HG03025 (cell line): ENCODE data around the gene TMEM223.
"Not testable (repeated sequence)": the region's sequence is repeated elsewhere in the genome, so short reads cannot be mapped to it uniquely, and the experiment has no call there.

ENCODE experiments used
- ATAC-seq: cut with Tn5 transposase; IDR thresholded peaks from one replicate; pipeline ENCODE4 v1.9.1; 2021; ENCODE audit warnings: mild to moderate bottlenecking, moderate library complexity; ENCODE audit not compliant: unreplicated experiment, low FRiP score

TMEM223 gene

GRCh38 chr11:62791501-62792201 lies at the start of gene TMEM223:
TSS of gene TMEM223 (minus strand) at chr11:62792006. CDS start at chr11:62791994, 12 bp downstream.
- peak; percentile 54 for ATAC-seq

- ATAC-seq = peak; percentile 12
Observed at GRCh38 chr11:62840721-62841360, 49.0 kb upstream of the TMEM223 start.

GRCh38 chr11:62839050-62839945 lies 47.5 kb upstream of the TMEM223 start, which contains the start of gene WDR74:
TSS of gene WDR74 (minus strand) at chr11:62839590. CDS start at chr11:62839570, 20 bp downstream.
- peak; percentile 35 for ATAC-seq

GRCh38 chr11:62835336-62835735 lies 43.5 kb upstream of the TMEM223 start:
- no peak for ATAC-seq

- peak; percentile 9 for ATAC-seq
Observed at GRCh38 chr11:62832336-62833234, 40.8 kb upstream of the TMEM223 start, which contains the start of gene TEX54. TSS of gene TEX54 (minus strand) at chr11:62832841.

- peak; percentile 71 for ATAC-seq
Observed at GRCh38 chr11:62831520-62832335, 39.9 kb upstream of the TMEM223 start, which contains the start of gene STX5. TSS of gene STX5 (minus strand) at chr11:62832051. CDS start at chr11:62831243, 808 bp downstream.

GRCh38 chr11:62830904-62831519 lies 39.2 kb upstream of the TMEM223 start:
- ATAC-seq = no peak

- ATAC-seq = not testable (repeated sequence)
Observed at GRCh38 chr11:62828130-62828529, 36.3 kb upstream of the TMEM223 start.

GRCh38 chr11:62823677-62824076 lies 31.9 kb upstream of the TMEM223 start:
- ATAC-seq = no peak

GRCh38 chr11:62817129-62817528 lies 25.3 kb upstream of the TMEM223 start:
- ATAC-seq = no peak

GRCh38 chr11:62816557-62816956 lies 24.8 kb upstream of the TMEM223 start:
- no peak for ATAC-seq

GRCh38 chr11:62811659-62812058 lies 19.9 kb upstream of the TMEM223 start:
- ATAC-seq = no peak

- no peak for ATAC-seq
Observed at GRCh38 chr11:62810748-62811147, 18.9 kb upstream of the TMEM223 start.

- ATAC-seq = no peak
Observed at GRCh38 chr11:62806611-62807121, 14.9 kb upstream of the TMEM223 start.

GRCh38 chr11:62805961-62806441 lies 14.2 kb upstream of the TMEM223 start:
- no peak for ATAC-seq

- peak; percentile 70 for ATAC-seq
Observed at GRCh38 chr11:62805076-62805892, 13.5 kb upstream of the TMEM223 start, which contains the start of gene NXF1. TSS of gene NXF1 (minus strand) at chr11:62805440. CDS start at chr11:62805356, 84 bp downstream.
